Measurements from ENCODE around the gene SNX19.

SNX19 gene

DNA sequence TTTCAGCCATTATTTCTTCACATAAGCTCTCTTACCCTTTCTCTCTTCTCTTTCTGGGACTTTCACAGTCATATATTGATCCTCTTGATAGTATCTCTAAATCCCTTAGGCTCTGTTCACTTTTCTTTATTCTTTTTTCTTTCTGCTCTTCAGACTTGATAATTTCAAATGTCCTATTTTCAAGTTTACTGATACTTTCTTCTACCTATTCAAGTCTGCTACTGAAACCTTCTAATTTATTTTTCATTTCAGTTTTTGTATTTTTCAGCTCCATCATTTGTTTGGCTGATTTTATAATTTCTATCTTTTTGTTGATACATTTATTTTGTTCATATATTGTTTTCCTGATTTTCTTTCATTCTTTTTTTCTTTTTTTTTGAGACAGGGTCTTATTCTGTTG, 79.1 kb downstream of the SNX19 start:
- no peak for DNase-seq

DNA sequence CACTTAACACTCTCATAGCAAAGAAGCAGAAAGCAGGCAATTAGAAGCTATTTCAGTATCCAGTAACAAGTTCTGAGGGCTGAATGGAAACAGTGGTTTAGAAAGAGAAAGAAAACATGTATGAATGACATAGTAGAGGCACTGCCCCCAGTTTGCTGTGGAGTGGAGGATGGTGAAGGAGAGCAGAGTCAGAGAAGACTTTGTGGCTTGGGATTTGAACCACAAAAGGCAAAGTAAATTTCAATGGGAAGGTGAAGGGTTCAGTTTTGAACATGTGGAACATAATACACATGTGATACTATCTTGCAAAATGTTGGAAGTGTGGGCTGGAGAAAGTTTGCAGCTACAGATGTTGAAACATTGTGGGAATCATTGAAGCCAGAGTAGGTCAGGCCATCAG, 81.4 kb downstream of the SNX19 start:
- no peak for DNase-seq

DNA sequence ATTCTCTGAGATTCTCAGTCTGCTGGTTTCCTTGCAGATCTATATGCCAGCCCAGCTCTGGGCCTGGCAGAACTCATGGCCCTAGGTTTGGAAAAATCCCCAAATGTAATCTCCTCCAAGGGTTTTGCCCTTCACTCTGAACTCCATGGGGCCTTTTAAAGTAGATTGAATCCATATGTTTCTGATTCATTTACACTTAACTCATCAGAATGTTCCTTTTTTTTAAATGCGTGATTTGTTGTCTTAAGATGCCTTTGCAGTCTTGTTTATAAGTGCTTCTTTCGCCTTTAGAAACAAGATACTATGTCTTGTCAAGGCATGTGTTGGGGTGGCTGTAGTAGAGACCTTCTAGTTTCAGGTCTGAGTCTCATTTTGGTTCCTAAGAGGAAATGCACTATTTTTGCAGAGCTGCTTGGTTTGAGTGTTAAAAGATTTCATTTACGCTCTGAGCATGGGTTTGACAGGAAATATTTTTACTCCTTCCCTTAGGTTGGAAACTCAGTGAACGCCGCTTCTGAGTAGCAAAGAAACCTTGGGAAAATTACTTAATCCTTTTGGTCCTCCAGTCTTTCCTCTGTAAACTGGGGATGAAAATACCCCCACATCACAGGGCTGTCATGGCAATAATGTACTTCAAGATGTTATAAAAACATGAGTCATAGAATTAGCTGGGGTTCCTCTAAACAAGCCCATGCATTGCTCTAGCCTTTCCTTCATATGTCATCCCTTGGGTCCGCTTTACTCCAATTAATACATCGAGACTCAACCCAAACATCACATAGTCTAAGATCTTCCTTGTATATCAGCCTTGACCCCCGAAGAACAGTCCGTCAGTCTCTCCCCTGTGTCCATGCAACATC, 83.5 kb downstream of the SNX19 start:
- DNase-seq = no peak

DNA sequence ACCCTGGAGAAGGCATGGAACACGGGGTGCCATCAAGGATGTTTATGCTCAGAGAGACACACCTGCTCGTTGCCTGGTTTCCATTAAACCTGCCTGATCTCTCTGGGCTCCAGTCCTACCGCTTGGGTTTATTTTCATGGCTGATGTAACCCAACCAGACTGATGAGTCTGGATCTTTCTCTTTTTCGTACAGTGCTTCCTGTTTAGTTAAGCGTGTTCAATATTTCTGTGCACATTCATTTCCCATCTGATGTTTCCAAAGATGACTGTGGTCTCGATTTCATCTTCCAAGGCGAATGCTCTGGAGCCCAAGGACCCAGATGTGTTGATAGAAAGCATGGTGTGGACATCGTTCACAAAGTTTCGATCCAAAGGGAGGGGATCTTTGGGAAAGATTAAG, 84.3 kb downstream of the SNX19 start:
- no peak for DNase-seq

DNA sequence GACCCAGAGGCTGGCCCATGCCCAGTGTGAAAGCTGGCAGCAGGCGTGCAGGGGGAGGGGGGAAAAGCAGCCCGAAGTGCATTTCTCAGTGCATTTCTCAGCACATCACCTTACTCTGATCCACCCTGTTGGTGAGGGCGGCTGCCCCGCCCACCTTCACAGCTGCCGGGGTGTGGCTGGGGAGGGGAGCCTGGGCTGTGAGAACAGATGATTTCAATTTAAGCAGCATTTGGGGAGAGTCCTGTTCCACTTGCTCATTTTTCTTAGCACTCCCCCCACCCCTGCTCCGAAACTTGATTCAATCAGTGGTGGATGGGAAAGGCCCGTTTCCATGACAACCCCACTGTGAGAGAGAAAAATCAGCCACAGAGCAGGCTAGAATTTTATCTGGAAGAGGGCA, 84.8 kb downstream of the SNX19 start:
- no peak for DNase-seq

DNA sequence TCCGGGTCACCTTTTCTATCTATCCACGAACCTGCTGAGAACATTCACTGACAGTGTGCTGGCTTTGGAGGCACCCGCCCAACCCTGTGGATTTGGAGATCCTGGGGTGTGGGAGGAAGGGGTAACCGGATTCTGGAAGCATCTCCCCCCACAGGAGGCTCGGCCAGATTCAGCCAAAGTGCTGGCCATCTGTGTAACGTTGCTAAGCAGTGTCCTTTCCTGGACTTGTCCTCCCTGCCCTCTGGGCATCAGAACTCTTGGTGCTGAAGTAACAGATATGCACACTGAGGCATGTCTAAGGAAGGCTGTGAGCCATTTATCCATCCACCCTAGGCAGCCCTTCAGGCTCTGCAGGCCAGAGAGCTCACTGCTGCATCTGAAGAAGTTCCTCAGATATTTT, 85.7 kb downstream of the SNX19 start:
- DNase-seq = no peak

DNA sequence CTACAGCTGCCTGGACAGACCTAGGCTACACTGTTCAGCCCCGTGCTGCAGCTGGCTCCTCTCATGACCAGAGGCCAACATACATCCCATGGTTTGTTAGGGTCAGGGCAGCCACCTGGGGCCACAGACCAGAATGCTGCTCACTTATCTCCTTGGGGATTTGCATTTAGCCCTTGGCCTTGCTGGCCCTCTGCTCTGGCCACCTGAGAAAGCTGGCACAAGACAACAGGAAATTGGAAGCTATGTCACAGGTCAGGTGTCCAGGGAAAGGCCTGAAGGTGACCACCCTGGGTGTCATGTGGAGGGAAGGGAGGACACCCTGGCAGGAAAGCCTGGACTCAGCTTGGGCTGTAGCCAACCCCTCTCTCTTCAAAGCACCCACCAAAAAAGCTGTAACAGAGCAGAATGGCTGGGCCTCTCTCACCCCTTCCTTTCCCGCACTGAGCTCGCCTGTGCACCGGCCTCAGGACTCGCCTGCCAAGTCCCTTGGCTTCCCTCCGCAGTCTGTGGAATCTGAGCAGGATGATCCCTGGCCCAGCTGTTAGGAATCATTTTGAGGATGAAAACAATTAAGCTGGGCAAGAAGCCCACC, 86.3 kb downstream of the SNX19 start:
- DNase-seq = no peak

DNA sequence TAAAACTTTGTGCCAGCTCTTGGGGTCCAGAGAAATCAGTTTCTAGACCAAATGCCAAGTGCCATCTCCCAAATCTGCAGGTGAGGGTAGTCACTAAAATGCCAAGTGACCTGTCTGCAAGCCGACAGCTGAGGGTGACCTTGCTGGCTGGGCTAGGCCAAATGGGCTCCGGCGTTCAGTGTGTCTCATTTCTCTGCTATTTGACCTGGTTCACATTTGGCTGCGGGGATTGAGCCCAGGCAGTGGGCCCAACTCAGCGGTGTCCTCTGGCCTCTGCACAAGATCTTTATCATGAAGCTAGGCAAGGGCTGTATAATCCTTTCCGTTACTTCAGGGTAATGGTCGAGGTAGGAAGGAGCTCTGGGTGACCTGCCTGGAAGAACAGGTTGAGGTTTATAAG, 87.5 kb downstream of the SNX19 start:
- no peak for DNase-seq

DNA sequence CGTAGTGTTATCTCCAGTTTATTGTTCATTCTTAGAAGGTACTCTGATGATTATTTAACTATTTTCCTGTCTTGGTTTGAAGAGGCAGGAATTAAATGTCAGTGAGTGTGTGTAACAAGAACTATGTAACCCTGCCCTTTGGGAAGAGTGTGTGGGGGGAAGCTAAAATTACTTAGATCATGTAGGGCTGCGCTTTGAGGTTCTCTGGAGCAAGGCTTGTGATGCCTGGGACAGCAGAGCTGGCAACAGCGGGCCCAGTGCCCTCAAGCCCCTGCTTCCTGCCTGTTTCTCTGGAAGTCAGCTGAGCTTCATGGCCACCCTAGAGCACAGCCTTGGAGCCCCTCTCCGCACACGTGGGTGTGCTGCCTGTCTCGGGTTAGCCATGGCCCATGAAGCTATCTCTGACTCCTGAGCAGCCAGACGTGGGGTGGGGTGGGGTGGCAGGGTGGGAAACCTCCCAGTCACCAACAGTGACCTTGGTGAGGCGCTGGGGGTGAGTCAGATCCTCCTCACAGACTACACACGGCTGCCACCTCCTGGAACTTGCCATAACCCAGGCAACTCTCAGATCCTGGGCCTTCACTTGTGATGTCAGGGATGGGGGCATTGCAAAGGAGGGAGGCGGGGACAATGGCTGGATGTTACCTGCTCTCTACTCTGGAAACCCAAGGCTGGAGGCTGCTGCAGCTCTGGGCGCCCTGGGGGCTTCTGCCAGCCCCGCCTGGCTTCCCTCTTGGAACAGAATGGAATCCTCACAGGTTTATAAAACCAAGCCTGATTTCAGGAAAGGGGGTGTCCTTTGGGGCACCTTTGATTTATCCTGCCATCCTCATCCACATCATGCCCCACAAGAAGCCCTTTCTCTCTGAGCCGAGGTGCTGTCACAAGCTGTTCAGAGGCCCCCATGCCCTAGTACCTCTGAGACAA, 88.6 kb downstream of the SNX19 start:
- DNase-seq = no peak

DNA sequence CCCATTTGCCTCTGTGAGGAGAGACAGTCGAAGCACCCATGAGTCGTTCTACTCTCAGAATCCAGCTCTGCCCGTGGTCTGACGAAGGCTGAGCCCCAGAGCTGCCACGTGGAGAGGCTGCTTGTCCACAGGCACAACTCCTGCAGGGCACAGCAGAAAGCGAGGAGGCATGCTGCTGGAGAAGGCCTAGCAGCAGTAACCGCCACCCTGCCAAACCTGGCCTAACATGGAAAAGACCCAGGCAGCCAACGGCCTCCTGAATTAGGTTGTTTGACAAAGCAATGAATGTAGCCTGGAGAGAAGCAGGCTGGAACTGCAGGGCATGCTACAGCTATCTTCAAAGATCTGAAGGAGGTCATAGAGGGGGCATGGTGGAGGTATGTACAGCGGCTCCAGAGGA, 89.7 kb downstream of the SNX19 start:
- DNase-seq = no peak

DNA sequence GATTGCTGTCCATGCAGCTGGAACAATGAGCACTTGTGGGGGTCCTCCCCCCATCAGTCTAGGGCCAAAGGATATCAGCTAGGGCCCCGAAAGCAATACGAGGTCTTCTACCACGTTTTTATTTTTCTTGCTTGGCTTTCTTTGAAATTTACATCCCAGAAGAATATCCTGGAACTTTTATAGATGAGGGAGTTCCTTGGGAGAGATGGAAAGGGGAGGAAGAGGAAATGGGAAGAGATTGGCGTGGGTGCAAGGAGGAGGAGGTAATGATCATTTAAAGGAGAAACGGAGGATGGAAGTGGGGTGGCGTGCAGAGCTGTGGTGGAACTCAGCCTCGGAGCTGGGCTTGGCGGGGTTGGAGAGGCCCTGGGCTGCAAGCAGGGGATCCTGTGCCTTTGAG, 90.3 kb downstream of the SNX19 start:
- no peak for DNase-seq

DNA sequence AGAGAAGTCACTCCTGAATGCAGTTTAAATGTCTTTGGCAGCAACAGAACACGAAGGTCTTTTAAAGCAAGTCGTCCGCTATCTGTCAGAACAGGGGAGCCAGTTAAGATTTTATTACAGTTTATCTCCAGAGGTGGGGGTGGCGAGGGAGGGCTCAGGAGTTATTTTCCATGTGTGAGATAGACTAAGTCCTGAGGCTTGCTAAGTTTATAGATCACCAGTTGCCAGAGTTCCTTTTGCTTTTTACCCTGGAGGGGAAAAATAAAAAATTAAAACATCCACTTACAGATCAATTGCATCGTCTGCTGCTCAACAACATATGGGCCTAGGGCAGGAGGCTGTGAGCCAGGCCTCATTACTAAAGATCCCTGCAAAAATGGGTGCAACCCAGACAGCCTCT, 90.7 kb downstream of the SNX19 start:
- no peak for DNase-seq
